Stomach (tissue), 4 donors: ENCODE results near the gene ADAMTS15.

Experiments
- POLR2A ChIP-seq, 4 donors: fragments of 450-650 bp; IDR thresholded peaks; one replicate each; pipeline ENCODE4 v1.6.1; 2016; ENCODE audit warnings: antibody characterized with exemption in 4 of 4, control low read depth in 2 of 4, mild to moderate bottlenecking in 1 of 4, moderate library complexity in 1 of 4
- TF ChIP-seq, protein P1 (sequence below), 7 experiments: fragments of 450-650 bp in 4 of 7; fragments of 200-600 bp in 3 of 7; sonication (generic) in 3 of 7; IDR thresholded peaks; one replicate each; pipeline ENCODE4 v1.5.1; 2016 to 2019; ENCODE audit warnings: antibody characterized with exemption in 7 of 7, control low read depth in 2 of 7, mild to moderate bottlenecking in 1 of 7

DNA sequence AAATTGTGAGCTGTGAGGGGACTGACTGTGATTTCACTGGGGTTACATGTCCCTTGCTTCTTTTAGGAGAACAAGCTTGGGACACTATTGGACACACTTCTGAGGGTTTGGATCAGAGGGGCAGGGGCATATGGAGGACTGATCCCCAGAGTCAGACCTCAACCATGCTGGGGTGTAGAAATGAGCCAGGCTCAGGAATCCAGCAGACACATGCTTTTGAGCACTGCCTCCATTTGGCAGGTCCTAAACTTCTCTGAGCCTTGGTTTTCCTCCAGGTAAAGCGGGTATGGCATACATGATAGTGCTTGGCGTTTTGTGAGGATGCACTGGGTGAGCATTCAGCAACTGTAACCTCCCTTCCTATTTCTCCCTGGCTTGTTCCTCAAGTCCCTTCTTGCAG lies 74.7 kb downstream of the ADAMTS15 start:
- TF ChIP-seq POLR2A (IDR thresholded peaks at IDR 0.05) = no peak
- TF ChIP-seq, protein P1, sequence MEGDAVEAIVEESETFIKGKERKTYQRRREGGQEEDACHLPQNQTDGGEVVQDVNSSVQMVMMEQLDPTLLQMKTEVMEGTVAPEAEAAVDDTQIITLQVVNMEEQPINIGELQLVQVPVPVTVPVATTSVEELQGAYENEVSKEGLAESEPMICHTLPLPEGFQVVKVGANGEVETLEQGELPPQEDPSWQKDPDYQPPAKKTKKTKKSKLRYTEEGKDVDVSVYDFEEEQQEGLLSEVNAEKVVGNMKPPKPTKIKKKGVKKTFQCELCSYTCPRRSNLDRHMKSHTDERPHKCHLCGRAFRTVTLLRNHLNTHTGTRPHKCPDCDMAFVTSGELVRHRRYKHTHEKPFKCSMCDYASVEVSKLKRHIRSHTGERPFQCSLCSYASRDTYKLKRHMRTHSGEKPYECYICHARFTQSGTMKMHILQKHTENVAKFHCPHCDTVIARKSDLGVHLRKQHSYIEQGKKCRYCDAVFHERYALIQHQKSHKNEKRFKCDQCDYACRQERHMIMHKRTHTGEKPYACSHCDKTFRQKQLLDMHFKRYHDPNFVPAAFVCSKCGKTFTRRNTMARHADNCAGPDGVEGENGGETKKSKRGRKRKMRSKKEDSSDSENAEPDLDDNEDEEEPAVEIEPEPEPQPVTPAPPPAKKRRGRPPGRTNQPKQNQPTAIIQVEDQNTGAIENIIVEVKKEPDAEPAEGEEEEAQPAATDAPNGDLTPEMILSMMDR (IDR thresholded peaks at IDR 0.05) = no peak
